Lower lobe of right lung (tissue), 2 donors: ENCODE results near the gene IFI27L2. TPM values are rescaled to one million over a fixed set of nuclear protein-coding genes. Genes with fewer than 3 reads are reported as not detected.
A peak's percentile ranks its signal among the peaks of the same experiment; 100 is the strongest.

Source experiments
- ATAC-seq, 2 donors: fragments of 200-7000 bp; cut with Tn5 transposase; one replicate each; pipeline ENCODE4 v1.9.1; 2020 to 2022; ENCODE audit warnings: mild to moderate bottlenecking in 2 of 2, moderate library complexity in 2 of 2
- DNase-seq: peaks from one replicate; pipeline ENCODE4 v3.0.0-alpha.2; 2020
- H3K27ac ChIP-seq: fragments of 200-600 bp; one replicate; pipeline ENCODE4 v1.8.0; 2022
- H3K27me3 ChIP-seq: fragments of 200-600 bp; one replicate; pipeline ENCODE4 v1.8.0; 2022; ENCODE audit warnings: low read depth
- H3K36me3 ChIP-seq: fragments of 200-600 bp; one replicate; pipeline ENCODE4 v1.8.0; 2022; ENCODE audit warnings: mild to moderate bottlenecking
- H3K4me1 ChIP-seq: fragments of 200-600 bp; one replicate; pipeline ENCODE4 v1.8.0; 2022
- H3K4me3 ChIP-seq: fragments of 200-600 bp; one replicate; pipeline ENCODE4 v1.8.0; 2022; ENCODE audit warnings: mild to moderate bottlenecking
- H3K9me3 ChIP-seq: fragments of 200-600 bp; one replicate; pipeline ENCODE4 v1.8.0; 2022
- intact Hi-C: fragments of 100-400 bp; cut with DNase I; formaldehyde crosslinking; loops from one replicate; pipeline ENCODE4 v1.11.0; 2022
- total RNA-seq: library from RNA; stranded (reverse); fragmentation: NEBNext Ultra II Directional; extraction: Animal tissue kit (Norgen Biotek cat#: 25700); gene quantifications from one replicate; pipeline ENCODE4 v1.2.1, GENCODE V29; 2021
- TF ChIP-seq, protein P1 (sequence below): fragments of 200-600 bp; IDR thresholded peaks from one replicate; pipeline ENCODE4 v1.8.0; 2022; ENCODE audit warnings: antibody characterized with exemption, mild to moderate bottlenecking
- donor health status: DM: no; HTN: yes; CAD: no; lungs with severe emphysema.

The IFI27L2 gene
- total RNA-seq, 1 donor from 2014 or later: 49.7 TPM

DNA sequence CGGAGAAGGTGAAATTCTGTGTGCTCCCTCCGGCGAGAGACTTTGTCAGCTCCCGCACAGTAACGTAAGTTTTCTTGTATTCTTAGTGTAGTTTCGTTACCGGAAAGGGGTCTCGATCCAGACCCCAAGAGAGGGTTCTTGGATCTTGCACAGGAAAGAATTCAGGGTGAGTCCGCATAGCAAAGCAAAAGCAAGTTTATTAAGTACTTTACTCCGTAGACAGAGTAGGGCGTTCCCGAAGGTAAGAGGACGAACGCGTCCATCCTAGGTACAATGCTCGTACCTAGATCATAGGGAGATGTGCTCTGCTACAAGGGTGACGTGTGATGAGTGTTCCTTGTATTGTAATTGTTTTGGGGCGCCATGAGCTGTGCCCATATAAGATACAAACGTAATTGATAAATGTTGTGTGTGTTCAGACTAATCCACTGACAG lies 48.0 kb downstream of the IFI27L2 start:
- Histone ChIP-seq H3K9me3 (no peaks in the 10 kb centered on the region), H3K27me3 (no peaks in the 10 kb centered on the region), H3K27ac (peak overlapping the region; percentile 92), H3K4me3 (peak overlapping the region; percentile 85), H3K4me1 (peaks cover 48% of the 10 kb centered on the region), H3K36me3 (peaks cover 21% of the 10 kb centered on the region)
- peak; percentile 50 to 51 for ATAC-seq
- TF ChIP-seq, protein P1, sequence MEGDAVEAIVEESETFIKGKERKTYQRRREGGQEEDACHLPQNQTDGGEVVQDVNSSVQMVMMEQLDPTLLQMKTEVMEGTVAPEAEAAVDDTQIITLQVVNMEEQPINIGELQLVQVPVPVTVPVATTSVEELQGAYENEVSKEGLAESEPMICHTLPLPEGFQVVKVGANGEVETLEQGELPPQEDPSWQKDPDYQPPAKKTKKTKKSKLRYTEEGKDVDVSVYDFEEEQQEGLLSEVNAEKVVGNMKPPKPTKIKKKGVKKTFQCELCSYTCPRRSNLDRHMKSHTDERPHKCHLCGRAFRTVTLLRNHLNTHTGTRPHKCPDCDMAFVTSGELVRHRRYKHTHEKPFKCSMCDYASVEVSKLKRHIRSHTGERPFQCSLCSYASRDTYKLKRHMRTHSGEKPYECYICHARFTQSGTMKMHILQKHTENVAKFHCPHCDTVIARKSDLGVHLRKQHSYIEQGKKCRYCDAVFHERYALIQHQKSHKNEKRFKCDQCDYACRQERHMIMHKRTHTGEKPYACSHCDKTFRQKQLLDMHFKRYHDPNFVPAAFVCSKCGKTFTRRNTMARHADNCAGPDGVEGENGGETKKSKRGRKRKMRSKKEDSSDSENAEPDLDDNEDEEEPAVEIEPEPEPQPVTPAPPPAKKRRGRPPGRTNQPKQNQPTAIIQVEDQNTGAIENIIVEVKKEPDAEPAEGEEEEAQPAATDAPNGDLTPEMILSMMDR: no peak
- DNase-seq: no peak
- intact Hi-C loops: no loop called here

DNA sequence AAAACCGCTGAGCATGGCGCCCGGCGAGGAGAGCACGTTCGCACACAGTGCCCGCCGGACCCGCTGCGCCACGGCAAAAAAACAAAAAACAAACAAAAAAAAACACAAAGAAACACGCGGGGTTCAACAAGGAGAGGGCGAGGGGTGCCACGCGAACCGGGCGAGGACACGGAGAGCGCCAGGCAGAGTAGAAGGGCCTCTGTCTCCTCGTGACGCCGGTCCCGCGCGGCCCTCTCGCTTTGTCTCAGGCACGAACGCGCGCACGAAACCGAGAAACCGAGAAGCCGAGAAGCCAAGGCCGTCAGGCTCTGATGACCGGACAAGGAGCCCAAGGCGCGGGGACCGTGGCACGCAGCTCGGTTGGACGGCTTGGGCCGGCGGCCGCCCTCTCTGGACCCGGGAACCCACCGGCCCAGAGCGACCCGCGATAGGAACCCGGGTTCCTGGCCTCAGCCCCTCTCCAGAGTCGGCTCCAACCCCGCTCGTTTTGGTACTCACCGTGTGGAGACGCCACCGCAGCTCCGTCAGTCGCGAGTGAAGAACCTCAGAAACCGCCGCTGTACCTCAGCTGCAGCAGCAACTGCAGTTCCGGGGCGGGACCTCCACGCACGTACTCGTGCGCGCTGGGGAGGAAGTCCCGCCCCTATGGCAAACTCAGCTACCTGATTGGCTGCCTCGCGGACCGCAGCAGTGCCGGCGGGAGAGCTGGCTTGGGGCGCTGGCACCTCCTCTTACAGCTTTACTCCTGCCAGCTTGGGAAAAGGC lies 48.6 kb downstream of the IFI27L2 start, which contains the start of the genes DDX24 and IFI27L1:
Gene DDX24 (minus strand): TSS at position 582 of the 765 bp plus-strand sequence. CDS start 1,460 bp downstream, outside the sequence.
Gene IFI27L1 (plus strand): TSS at position 690 of the 765 bp plus-strand sequence. CDS start 15,628 bp downstream, outside the sequence.
- Histone ChIP-seq H3K27me3 (no peaks in the 10 kb centered on the region), H3K27ac (peak within 1 kb of the TSS; percentile 92), H3K9me3 (no peaks in the 10 kb centered on the region), H3K4me1 (peaks cover 54% of the 10 kb centered on the region), H3K36me3 (peaks cover 21% of the 10 kb centered on the region), H3K4me3 (peak within 1 kb of the TSS; percentile 85)
- peak; percentile 98 for DNase-seq
- intact Hi-C loops: no loop called here
- ATAC-seq: peak; percentile 100
- TF ChIP-seq, protein P1: no peak

DNA sequence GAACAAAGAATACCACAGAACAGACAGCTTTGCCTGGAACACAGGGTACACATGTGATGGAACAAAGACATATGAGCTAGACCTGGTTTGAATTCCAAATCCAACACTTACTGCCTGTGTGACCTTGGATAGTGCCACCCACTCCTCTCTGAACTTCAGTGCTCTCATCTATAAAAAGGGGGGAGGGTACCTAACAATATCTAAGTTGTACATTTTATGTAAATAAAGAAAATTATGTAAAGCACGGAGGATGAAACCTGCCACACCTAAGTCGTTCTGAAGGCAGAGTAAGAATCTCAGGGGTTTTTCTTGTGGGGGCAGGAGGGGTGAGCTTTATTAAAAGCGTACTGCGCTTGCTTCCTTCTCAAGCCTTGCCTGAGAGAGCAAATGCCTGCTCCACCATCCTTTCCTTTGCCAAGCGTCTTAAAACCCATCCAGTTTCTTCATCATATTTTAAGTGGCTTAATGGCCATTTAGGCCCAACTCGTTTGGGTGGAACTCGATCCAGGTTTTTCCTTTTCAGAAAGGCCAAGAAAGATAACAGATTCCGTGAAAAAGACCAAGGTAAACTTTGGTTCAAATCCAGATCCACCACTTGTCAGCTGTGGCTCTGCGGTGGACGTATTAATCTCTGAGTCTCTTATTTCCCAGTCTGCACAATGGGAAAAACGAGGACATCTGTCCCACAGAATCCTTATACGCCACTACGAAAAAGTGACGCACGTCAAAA lies 49.3 kb downstream of the IFI27L2 start:
- DNase-seq (no peak), ATAC-seq (no peak)
- peak overlapping the region; percentile 85 for H3K4me3 ChIP-seq
- H3K9me3 ChIP-seq: peaks cover 3% of the 10 kb centered on the region
- H3K27me3 ChIP-seq: no peaks in the 10 kb centered on the region
- intact Hi-C loops: no loop called here
- peak overlapping the region; percentile 92 for H3K27ac ChIP-seq
- H3K4me1 ChIP-seq: peaks cover 59% of the 10 kb centered on the region
- H3K36me3 ChIP-seq: peaks cover 21% of the 10 kb centered on the region
- TF ChIP-seq, protein P1: no peak

DNA sequence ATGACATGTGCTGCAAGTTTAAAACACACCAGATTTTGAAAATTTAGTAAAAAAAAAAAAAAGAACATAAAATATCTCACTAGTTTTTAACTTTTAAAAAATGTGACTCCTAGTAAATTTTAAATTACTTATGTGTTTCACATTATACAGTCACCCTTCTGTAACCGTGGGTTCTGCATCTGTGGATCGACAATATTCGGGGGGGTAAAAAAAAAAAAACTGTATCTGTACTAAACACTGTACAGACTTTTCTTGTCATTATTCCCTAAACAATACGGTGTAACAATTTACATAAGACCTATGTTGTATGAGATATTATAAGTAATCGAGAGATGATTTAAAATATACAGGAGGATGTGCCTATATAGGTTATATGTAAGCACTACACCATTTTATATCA lies 51.6 kb downstream of the IFI27L2 start:
- Histone ChIP-seq H3K27ac (no peak overlapping the region), H3K4me3 (peak overlapping the region; percentile 85), H3K4me1 (peaks cover 59% of the 10 kb centered on the region), H3K9me3 (peaks cover 13% of the 10 kb centered on the region), H3K36me3 (peaks cover 21% of the 10 kb centered on the region), H3K27me3 (no peaks in the 10 kb centered on the region)
- DNase-seq: no peak
- intact Hi-C loops: no loop called here
- TF ChIP-seq, protein P1: no peak
- ATAC-seq: no peak

Other genes with a start within 250 kb of the IFI27L2 start
- gene FAM181A, start 202.3 kb downstream of the IFI27L2 start, total RNA-seq: 6.4 TPM
- gene ASB2, start 153.0 kb downstream of the IFI27L2 start, total RNA-seq: 2.4 TPM
- not detected for gene CCDC197, start 132.3 kb downstream of the IFI27L2 start, total RNA-seq
- 1.9 TPM for gene OTUB2, start 103.3 kb downstream of the IFI27L2 start, total RNA-seq
- 163 TPM for gene DDX24, start 48.4 kb downstream of the IFI27L2 start, total RNA-seq
- 10.9 TPM for gene IFI27L1, start 48.3 kb downstream of the IFI27L2 start, total RNA-seq
- gene IFI27, start 18.9 kb downstream of the IFI27L2 start, total RNA-seq: 340 TPM
- 5.9 TPM for gene PPP4R4, start 44.7 kb upstream of the IFI27L2 start, total RNA-seq
- not detected for gene SERPINA10, start 163.7 kb upstream of the IFI27L2 start, total RNA-seq
- gene SERPINA6, start 193.7 kb upstream of the IFI27L2 start, total RNA-seq: 1.1 TPM
- not detected for gene SERPINA2, start 237.1 kb upstream of the IFI27L2 start, total RNA-seq